ENCODE measurements around the gene DGKQ. TPM values are rescaled to one million over a fixed set of nuclear protein-coding genes. Genes with fewer than 3 reads are reported as not detected.

Gene DGKQ
- total RNA-seq, 2 donors from 2014 or later: 3.1 to 4.8 TPM

DNA sequence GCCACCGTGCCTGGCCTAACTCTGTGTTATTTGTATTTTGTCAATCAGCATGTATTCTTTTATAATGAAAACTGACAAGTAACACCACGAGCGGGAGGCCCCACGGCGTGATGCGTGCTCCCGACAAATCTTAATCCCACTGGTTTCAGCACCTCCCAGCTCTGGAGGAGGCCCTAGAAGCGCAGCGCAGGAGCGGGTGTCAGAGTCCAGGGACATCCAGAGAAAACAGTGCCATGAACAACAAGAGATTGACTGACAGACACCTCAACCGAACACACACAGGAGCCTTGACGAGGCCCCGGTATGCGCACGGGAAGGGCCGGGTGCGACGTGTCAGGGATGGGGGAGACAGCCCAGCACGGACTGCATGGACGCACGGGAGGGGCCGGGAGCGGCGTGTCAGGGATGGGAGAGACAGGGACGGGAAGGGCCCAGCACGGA, 64.2 kb downstream of the DGKQ start:
- no peaks in the 10 kb centered on the region for H3K27me3 ChIP-seq
- TF ChIP-seq, protein P1, sequence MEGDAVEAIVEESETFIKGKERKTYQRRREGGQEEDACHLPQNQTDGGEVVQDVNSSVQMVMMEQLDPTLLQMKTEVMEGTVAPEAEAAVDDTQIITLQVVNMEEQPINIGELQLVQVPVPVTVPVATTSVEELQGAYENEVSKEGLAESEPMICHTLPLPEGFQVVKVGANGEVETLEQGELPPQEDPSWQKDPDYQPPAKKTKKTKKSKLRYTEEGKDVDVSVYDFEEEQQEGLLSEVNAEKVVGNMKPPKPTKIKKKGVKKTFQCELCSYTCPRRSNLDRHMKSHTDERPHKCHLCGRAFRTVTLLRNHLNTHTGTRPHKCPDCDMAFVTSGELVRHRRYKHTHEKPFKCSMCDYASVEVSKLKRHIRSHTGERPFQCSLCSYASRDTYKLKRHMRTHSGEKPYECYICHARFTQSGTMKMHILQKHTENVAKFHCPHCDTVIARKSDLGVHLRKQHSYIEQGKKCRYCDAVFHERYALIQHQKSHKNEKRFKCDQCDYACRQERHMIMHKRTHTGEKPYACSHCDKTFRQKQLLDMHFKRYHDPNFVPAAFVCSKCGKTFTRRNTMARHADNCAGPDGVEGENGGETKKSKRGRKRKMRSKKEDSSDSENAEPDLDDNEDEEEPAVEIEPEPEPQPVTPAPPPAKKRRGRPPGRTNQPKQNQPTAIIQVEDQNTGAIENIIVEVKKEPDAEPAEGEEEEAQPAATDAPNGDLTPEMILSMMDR (IDR thresholded peaks at IDR 0.05): no peak
- peaks cover 24% of the 10 kb centered on the region for H3K36me3 ChIP-seq
- H3K27ac ChIP-seq: no peak overlapping the region
- no peak for DNase-seq (ENCODE audit: low spot score)
- H3K4me1 ChIP-seq: no peaks in the 10 kb centered on the region
- H3K4me3 ChIP-seq: no peak overlapping the region
- H3K9me3 ChIP-seq: no peaks in the 10 kb centered on the region

Other genes with a start within 250 kb of the DGKQ start
- 1 to 10 TPM in 1 of 2 donors, under 1 TPM in 1; 0.98 to 2.3 TPM for gene CPLX1, start 147.4 kb downstream of the DGKQ start, total RNA-seq
- gene GAK, start 41.3 kb downstream of the DGKQ start, total RNA-seq: 10 to 100 TPM; 27.8 to 52.2 TPM
- gene TMEM175, start 41.1 kb downstream of the DGKQ start, total RNA-seq: 10 to 100 TPM; 20.2 to 24.0 TPM
- gene IDUA, start 13.5 kb upstream of the DGKQ start, total RNA-seq: 10 to 100 TPM in 1 of 2 donors, 1 to 10 TPM in 1; 8.9 to 10.2 TPM
- not detected for gene SLC26A1, start 19.8 kb upstream of the DGKQ start, total RNA-seq
- 10 to 100 TPM; 30.3 to 47.1 TPM for gene FGFRL1, start 38.1 kb upstream of the DGKQ start, total RNA-seq
- gene RNF212, start 140.0 kb upstream of the DGKQ start, total RNA-seq: 1 to 10 TPM; 1.9 TPM
- gene SPON2, start 199.0 kb upstream of the DGKQ start, total RNA-seq: 10 to 100 TPM; 13.0 to 20.8 TPM